Measurements from ENCODE around the gene ARHGAP26. TPM values are rescaled to one million over a fixed set of nuclear protein-coding genes. Genes with fewer than 3 reads are reported as not detected.

Gene ARHGAP26
- total and polyA plus RNA-seq, 4 donors: 5.4 to 52.3 (median 30.4) TPM

DNA sequence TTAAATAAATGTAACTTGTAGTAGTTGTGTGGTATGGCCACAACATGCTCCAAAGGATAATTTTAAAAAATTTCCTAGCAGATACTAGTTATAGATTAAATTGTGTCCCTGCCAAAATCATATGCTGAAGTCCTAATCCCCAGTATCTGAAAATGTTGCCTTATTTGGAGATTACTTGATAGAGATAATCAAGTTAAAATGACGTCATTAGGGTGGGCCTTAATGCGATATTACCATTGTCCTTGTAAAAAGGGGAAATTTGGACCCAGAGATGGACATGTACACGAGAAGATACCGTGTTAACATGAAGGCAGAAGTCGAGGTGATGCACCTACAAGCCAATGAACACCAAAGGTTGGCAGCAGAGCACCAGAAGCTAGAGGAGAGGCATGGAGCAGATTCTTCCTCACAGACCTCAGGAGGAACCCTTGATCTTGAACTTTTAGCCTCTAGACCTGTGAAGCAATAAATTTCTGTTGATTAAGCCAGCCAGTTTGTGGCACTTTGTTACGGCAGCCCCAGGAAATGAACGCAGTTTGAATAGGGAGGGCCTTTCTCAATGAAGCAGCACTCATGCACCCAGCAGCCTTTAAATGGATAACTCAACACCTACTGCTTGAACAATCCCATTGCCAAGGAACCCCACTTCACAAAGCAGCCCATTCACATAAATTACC, 148.9 kb downstream of the ARHGAP26 start:
- Histone ChIP-seq H3K4me1 (ENCODE audit: control insufficient read depth in 5 of 5, insufficient read depth in 5 of 5, low read length in 5 of 5) (peaks cover 0 to 19% (median 5%) of the 10 kb centered on the region in 5 donors), H3K36me3 (ENCODE audit: control insufficient read depth in 4 of 4, insufficient read depth in 4 of 4, low read length in 4 of 4) (peaks cover 0 to 8% (median 2%) of the 10 kb centered on the region in 4 donors), H3K4me3 (no peak overlapping the region), H3K9me3 (ENCODE audit: control insufficient read depth in 4 of 4, insufficient read depth in 3 of 4, low read length in 3 of 4) (no peaks in the 10 kb centered on the region), H3K27ac (ENCODE audit: low read depth in 1 of 2, low read length in 1 of 2) (peak overlapping the region in 1 of 2 donors; percentile 6), H3K27me3 (ENCODE audit: control insufficient read depth in 3 of 3, insufficient read depth in 3 of 3, low read length in 2 of 3) (no peaks in the 10 kb centered on the region), H3K9ac (ENCODE audit: insufficient read depth in 1 of 2, low read length in 2 of 2) (no peak overlapping the region)
- 72 to 80% methylated on average over 7 of the region's 7 CpGs for WGBS, 2 donors
- no peak for DNase-seq
- TF ChIP-seq, protein P1, sequence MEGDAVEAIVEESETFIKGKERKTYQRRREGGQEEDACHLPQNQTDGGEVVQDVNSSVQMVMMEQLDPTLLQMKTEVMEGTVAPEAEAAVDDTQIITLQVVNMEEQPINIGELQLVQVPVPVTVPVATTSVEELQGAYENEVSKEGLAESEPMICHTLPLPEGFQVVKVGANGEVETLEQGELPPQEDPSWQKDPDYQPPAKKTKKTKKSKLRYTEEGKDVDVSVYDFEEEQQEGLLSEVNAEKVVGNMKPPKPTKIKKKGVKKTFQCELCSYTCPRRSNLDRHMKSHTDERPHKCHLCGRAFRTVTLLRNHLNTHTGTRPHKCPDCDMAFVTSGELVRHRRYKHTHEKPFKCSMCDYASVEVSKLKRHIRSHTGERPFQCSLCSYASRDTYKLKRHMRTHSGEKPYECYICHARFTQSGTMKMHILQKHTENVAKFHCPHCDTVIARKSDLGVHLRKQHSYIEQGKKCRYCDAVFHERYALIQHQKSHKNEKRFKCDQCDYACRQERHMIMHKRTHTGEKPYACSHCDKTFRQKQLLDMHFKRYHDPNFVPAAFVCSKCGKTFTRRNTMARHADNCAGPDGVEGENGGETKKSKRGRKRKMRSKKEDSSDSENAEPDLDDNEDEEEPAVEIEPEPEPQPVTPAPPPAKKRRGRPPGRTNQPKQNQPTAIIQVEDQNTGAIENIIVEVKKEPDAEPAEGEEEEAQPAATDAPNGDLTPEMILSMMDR (IDR thresholded peaks at IDR 0.05; ENCODE audit: control extremely low read depth, extremely low read depth): no peak
- ATAC-seq (ENCODE audit: insufficient read depth, low FRiP score): no peak

DNA sequence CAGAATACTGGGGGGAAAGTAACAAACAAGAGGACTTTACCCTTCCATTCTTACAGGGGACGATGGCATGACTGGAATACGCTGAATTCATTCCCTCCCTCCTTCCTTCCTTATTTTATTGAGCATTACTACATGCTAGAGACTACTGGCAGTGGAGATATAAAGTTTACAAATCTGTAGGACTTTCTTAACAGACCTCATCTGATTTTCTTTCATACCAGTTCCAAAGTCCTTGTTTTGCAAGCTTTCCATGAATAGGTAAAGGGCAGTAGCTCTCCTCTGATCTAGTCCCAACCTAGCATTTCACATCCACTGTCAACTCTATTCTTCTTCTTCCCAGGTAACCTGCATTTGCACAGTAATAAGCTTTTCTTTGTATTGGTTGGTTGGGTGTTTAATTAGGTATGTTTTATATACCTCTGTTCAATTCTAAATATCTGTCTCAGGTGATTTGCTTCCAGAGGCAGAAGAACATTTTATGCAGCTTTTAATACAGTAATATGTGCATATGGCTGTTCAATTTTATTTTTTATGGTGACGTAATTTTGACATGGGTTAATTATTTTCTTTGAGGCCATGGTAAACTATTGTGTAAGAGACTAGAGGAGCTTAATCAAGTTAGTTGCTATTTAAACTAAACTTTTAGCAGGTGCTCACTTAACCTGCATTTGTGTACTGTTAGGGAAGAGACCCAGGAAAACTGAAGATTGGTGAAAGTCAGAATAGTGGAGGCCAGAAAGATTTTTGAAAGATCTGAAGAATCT, 150.9 kb downstream of the ARHGAP26 start:
- TF ChIP-seq, protein P1 (IDR thresholded peaks at IDR 0.05; ENCODE audit: control extremely low read depth, extremely low read depth): no peak
- peaks cover 4 to 16% (median 5%) of the 10 kb centered on the region in 5 donors for H3K4me1 ChIP-seq (ENCODE audit: control insufficient read depth in 5 of 5, insufficient read depth in 5 of 5, low read length in 5 of 5)
- 55 to 72% methylated on average over 3 of the region's 3 CpGs for WGBS, 2 donors
- no peak for ATAC-seq (ENCODE audit: insufficient read depth, low FRiP score)
- H3K4me3 ChIP-seq: no peak overlapping the region
- H3K27me3 ChIP-seq (ENCODE audit: control insufficient read depth in 3 of 3, insufficient read depth in 3 of 3, low read length in 2 of 3): no peaks in the 10 kb centered on the region
- H3K27ac ChIP-seq (ENCODE audit: low read depth in 1 of 2, low read length in 1 of 2): no peak overlapping the region
- no peak for DNase-seq
- H3K9ac ChIP-seq (ENCODE audit: insufficient read depth in 1 of 2, low read length in 2 of 2): no peak overlapping the region
- no peaks in the 10 kb centered on the region for H3K9me3 ChIP-seq (ENCODE audit: control insufficient read depth in 4 of 4, insufficient read depth in 3 of 4, low read length in 3 of 4)
- H3K36me3 ChIP-seq (ENCODE audit: control insufficient read depth in 4 of 4, insufficient read depth in 4 of 4, low read length in 4 of 4): peaks cover 0 to 3% (median 1%) of the 10 kb centered on the region in 4 donors

DNA sequence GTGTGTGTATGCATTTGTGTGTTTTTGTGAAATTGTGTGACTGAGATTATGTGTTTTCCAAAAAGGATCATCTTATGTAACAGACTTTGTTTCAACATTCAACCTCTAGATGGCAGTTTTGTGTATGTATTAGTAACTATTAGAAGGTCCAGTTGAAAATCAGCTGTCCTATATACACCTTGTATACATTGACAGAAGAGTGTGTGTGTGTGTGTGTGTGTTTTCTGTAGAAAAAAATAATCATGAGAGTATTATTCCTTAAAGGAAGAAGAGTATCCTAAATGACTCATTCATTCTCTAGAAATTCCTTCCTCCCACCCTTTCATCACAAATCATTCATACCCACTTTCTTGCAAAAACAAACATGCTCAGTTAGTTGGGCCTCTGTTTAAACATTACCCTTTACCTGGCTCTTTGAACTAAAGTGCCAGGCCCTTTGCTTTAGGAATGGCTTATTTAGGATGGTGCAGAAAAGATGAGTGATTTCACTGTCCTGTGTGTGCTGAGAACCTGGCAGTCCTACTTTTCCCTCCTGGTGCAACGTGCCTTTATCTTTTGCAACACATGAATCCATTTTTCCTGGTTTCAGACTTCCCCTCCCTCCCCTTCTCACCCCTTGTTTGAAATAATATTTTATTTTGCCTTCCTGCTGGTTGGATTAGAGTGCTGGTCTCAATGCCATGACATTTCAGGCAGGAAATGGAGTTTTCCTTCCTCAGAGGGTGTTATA, 152.2 kb downstream of the ARHGAP26 start:
- WGBS, 2 donors: 21 to 40% methylated on average over 1 of the region's 1 CpG
- TF ChIP-seq, protein P1 (IDR thresholded peaks at IDR 0.05; ENCODE audit: control extremely low read depth, extremely low read depth): peak; percentile 38
- Histone ChIP-seq H3K27ac (ENCODE audit: low read depth in 1 of 2, low read length in 1 of 2) (peak overlapping the region in 1 of 2 donors; percentile 36), H3K4me1 (ENCODE audit: control insufficient read depth in 5 of 5, insufficient read depth in 5 of 5, low read length in 5 of 5) (peaks cover 3 to 18% (median 5%) of the 10 kb centered on the region in 5 donors), H3K9ac (ENCODE audit: insufficient read depth in 1 of 2, low read length in 2 of 2) (no peak overlapping the region), H3K9me3 (ENCODE audit: control insufficient read depth in 4 of 4, insufficient read depth in 3 of 4, low read length in 3 of 4) (no peaks in the 10 kb centered on the region), H3K27me3 (ENCODE audit: control insufficient read depth in 3 of 3, insufficient read depth in 3 of 3, low read length in 2 of 3) (no peaks in the 10 kb centered on the region), H3K36me3 (ENCODE audit: control insufficient read depth in 4 of 4, insufficient read depth in 4 of 4, low read length in 4 of 4) (no peaks in the 10 kb centered on the region), H3K4me3 (no peak overlapping the region)
- ATAC-seq (ENCODE audit: insufficient read depth, low FRiP score) (peak; percentile 31), DNase-seq (peak in 2 of 3 donors; percentile 67 to 81)

All from lung (tissue), 12 donors.